ENCODE results near the gene TMC4. TPM values are rescaled to one million over a fixed set of nuclear protein-coding genes. Genes with fewer than 3 reads are reported as not detected.
A peak's percentile ranks its signal among the peaks of the same experiment; 100 is the strongest.

Gene TMC4
- total RNA-seq, 1 donor from 2014 or later, result 0.83 TPM

- intact Hi-C loops (cut with micrococcal nuclease), result no loop called here
- H3K36me3 Mint-ChIP-seq (ENCODE audit: low read depth), result peaks cover 46% of the 10 kb centered on the region
- H3K4me1 Mint-ChIP-seq (ENCODE audit: low read depth), result peaks cover 30% of the 10 kb centered on the region
- no peaks in the 10 kb centered on the region for H3K9me3 Mint-ChIP-seq
- DNase-seq (ENCODE audit: low spot score), result no peak
- H3K27ac Mint-ChIP-seq, result peak overlapping the region; percentile 50
- no peak overlapping the region for H3K4me3 Mint-ChIP-seq
- H3K27me3 Mint-ChIP-seq (ENCODE audit: insufficient read depth), result peaks cover 2% of the 10 kb centered on the region
Observed at GRCh38 chr19:54154603-54155345, 18.2 kb downstream of the TMC4 start.

- Mint-ChIP-seq H3K9me3 (no peaks in the 10 kb centered on the region), H3K27ac (no peak overlapping the region), H3K36me3 (ENCODE audit: low read depth) (peaks cover 52% of the 10 kb centered on the region), H3K27me3 (ENCODE audit: insufficient read depth) (no peaks in the 10 kb centered on the region), H3K4me1 (ENCODE audit: low read depth) (peaks cover 23% of the 10 kb centered on the region), H3K4me3 (no peak overlapping the region)
- intact Hi-C loops (cut with micrococcal nuclease), result no loop called here
- DNase-seq (ENCODE audit: low spot score), result no peak
Observed at GRCh38 chr19:54153731-54154326, 19.1 kb downstream of the TMC4 start.

- H3K36me3 Mint-ChIP-seq (ENCODE audit: low read depth), result peaks cover 51% of the 10 kb centered on the region
- intact Hi-C loops (cut with micrococcal nuclease), result no loop called here
- H3K9me3 Mint-ChIP-seq, result no peaks in the 10 kb centered on the region
- peaks cover 15% of the 10 kb centered on the region for H3K4me1 Mint-ChIP-seq (ENCODE audit: low read depth)
- DNase-seq (ENCODE audit: low spot score), result no peak
- no peak overlapping the region for H3K4me3 Mint-ChIP-seq
- H3K27me3 Mint-ChIP-seq (ENCODE audit: insufficient read depth), result no peaks in the 10 kb centered on the region
- H3K27ac Mint-ChIP-seq, result no peak overlapping the region
Observed at GRCh38 chr19:54152878-54153524, 20.0 kb downstream of the TMC4 start.

- intact Hi-C loops (cut with micrococcal nuclease), result no loop called here
- H3K27me3 Mint-ChIP-seq (ENCODE audit: insufficient read depth), result no peaks in the 10 kb centered on the region
- peaks cover 54% of the 10 kb centered on the region for H3K36me3 Mint-ChIP-seq (ENCODE audit: low read depth)
- DNase-seq (ENCODE audit: low spot score), result no peak
- no peak overlapping the region for H3K4me3 Mint-ChIP-seq
- H3K9me3 Mint-ChIP-seq, result no peaks in the 10 kb centered on the region
- H3K27ac Mint-ChIP-seq, result no peak overlapping the region
- H3K4me1 Mint-ChIP-seq (ENCODE audit: low read depth), result peaks cover 15% of the 10 kb centered on the region
Observed at GRCh38 chr19:54152267-54152666, 20.7 kb downstream of the TMC4 start.

- Mint-ChIP-seq H3K9me3 (no peaks in the 10 kb centered on the region), H3K27ac (peak overlapping the region; percentile 44), H3K4me3 (no peak overlapping the region), H3K4me1 (ENCODE audit: low read depth) (peaks cover 15% of the 10 kb centered on the region), H3K27me3 (ENCODE audit: insufficient read depth) (no peaks in the 10 kb centered on the region), H3K36me3 (ENCODE audit: low read depth) (peaks cover 56% of the 10 kb centered on the region)
- no peak for DNase-seq (ENCODE audit: low spot score)
- intact Hi-C loops (cut with micrococcal nuclease), result no loop called here
Observed at GRCh38 chr19:54151362-54152035, 21.5 kb downstream of the TMC4 start.

GRCh38 chr19:54149021-54149812 is 23.7 kb downstream of the TMC4 start:
- intact Hi-C loops (cut with micrococcal nuclease), result no loop called here
- H3K27ac Mint-ChIP-seq, result no peak overlapping the region
- H3K4me3 Mint-ChIP-seq, result no peak overlapping the region
- peaks cover 58% of the 10 kb centered on the region for H3K36me3 Mint-ChIP-seq (ENCODE audit: low read depth)
- no peak for DNase-seq (ENCODE audit: low spot score)
- no peaks in the 10 kb centered on the region for H3K27me3 Mint-ChIP-seq (ENCODE audit: insufficient read depth)
- no peaks in the 10 kb centered on the region for H3K9me3 Mint-ChIP-seq
- H3K4me1 Mint-ChIP-seq (ENCODE audit: low read depth), result peaks cover 5% of the 10 kb centered on the region

- DNase-seq (ENCODE audit: low spot score), result no peak
- H3K36me3 Mint-ChIP-seq (ENCODE audit: low read depth), result peaks cover 58% of the 10 kb centered on the region
- H3K27ac Mint-ChIP-seq, result no peak overlapping the region
- no peak overlapping the region for H3K4me3 Mint-ChIP-seq
- H3K9me3 Mint-ChIP-seq, result no peaks in the 10 kb centered on the region
- H3K27me3 Mint-ChIP-seq (ENCODE audit: insufficient read depth), result no peaks in the 10 kb centered on the region
- intact Hi-C loops (cut with micrococcal nuclease), result no loop called here
- no peaks in the 10 kb centered on the region for H3K4me1 Mint-ChIP-seq (ENCODE audit: low read depth)
Observed at GRCh38 chr19:54148158-54148557, 24.8 kb downstream of the TMC4 start.

GRCh38 chr19:54147676-54148075 is 25.3 kb downstream of the TMC4 start:
- H3K4me3 Mint-ChIP-seq, result no peak overlapping the region
- H3K9me3 Mint-ChIP-seq, result no peaks in the 10 kb centered on the region
- DNase-seq (ENCODE audit: low spot score), result no peak
- intact Hi-C loops (cut with micrococcal nuclease), result no loop called here
- H3K27ac Mint-ChIP-seq, result no peak overlapping the region
- H3K27me3 Mint-ChIP-seq (ENCODE audit: insufficient read depth), result no peaks in the 10 kb centered on the region
- peaks cover 60% of the 10 kb centered on the region for H3K36me3 Mint-ChIP-seq (ENCODE audit: low read depth)
- H3K4me1 Mint-ChIP-seq (ENCODE audit: low read depth), result no peaks in the 10 kb centered on the region

GRCh38 chr19:54145541-54146158 is 27.3 kb downstream of the TMC4 start:
- Mint-ChIP-seq H3K4me3 (no peak overlapping the region), H3K27ac (no peak overlapping the region), H3K27me3 (ENCODE audit: insufficient read depth) (no peaks in the 10 kb centered on the region), H3K36me3 (ENCODE audit: low read depth) (peaks cover 58% of the 10 kb centered on the region), H3K9me3 (no peaks in the 10 kb centered on the region), H3K4me1 (ENCODE audit: low read depth) (peaks cover 11% of the 10 kb centered on the region)
- intact Hi-C loops (cut with micrococcal nuclease), result no loop called here
- no peak for DNase-seq (ENCODE audit: low spot score)

GRCh38 chr19:54142166-54142780 is 30.7 kb downstream of the TMC4 start:
- intact Hi-C loops (cut with micrococcal nuclease), result no loop called here
- H3K4me3 Mint-ChIP-seq, result no peak overlapping the region
- no peaks in the 10 kb centered on the region for H3K27me3 Mint-ChIP-seq (ENCODE audit: insufficient read depth)
- peaks cover 28% of the 10 kb centered on the region for H3K4me1 Mint-ChIP-seq (ENCODE audit: low read depth)
- DNase-seq (ENCODE audit: low spot score), result no peak
- peaks cover 45% of the 10 kb centered on the region for H3K36me3 Mint-ChIP-seq (ENCODE audit: low read depth)
- H3K27ac Mint-ChIP-seq, result peak overlapping the region; percentile 9
- H3K9me3 Mint-ChIP-seq, result no peaks in the 10 kb centered on the region

GRCh38 chr19:54141356-54141755 is 31.6 kb downstream of the TMC4 start:
- Mint-ChIP-seq H3K4me1 (ENCODE audit: low read depth) (peaks cover 35% of the 10 kb centered on the region), H3K4me3 (no peak overlapping the region), H3K27ac (no peak overlapping the region), H3K9me3 (no peaks in the 10 kb centered on the region), H3K27me3 (ENCODE audit: insufficient read depth) (no peaks in the 10 kb centered on the region), H3K36me3 (ENCODE audit: low read depth) (peaks cover 36% of the 10 kb centered on the region)
- no peak for DNase-seq (ENCODE audit: low spot score)
- intact Hi-C loops (cut with micrococcal nuclease), result no loop called here
